Heart left ventricle (tissue), 16 donors: ENCODE measurements around the gene ARHGAP15. TPM values are rescaled to one million over a fixed set of nuclear protein-coding genes. Genes with fewer than 3 reads are reported as not detected.

ENCODE experiments used
- ATAC-seq, 4 donors: fragments of 200-7000 bp; cut with Tn5 transposase; one replicate each; pipeline ENCODE4 v1.9.1; 2020 to 2022; ENCODE audit warnings: moderate library complexity in 4 of 4, mild to moderate bottlenecking in 3 of 4, moderate number of reproducible peaks in 1 of 4
- DNase-seq, 5 donors: peaks; one replicate each; pipeline ENCODE4 v3.0.0-alpha.2; 2020
- H3K27ac ChIP-seq, 12 donors: fragments of 200-600 bp; sonication (generic) in 4 of 12; one replicate each; pipeline versions ENCODE4 v1.5.0 to v1.8.0; 2016 to 2022; ENCODE audit warnings: mild to moderate bottlenecking in 2 of 12
- H3K27me3 ChIP-seq, 9 donors: fragments of 200-600 bp; sonication (generic) in 2 of 9; one replicate each; pipeline versions ENCODE4 v1.5.1 to v1.8.0; 2016 to 2022; ENCODE audit warnings: mild to moderate bottlenecking in 3 of 9
- H3K36me3 ChIP-seq, 9 donors: fragments of 200-600 bp; sonication (generic) in 2 of 9; one replicate each; pipeline versions ENCODE4 v1.5.0 to v1.8.0; 2018 to 2022; ENCODE audit warnings: mild to moderate bottlenecking in 2 of 9
- H3K4me1 ChIP-seq, 12 donors: fragments of 200-600 bp; sonication (generic) in 4 of 12; one replicate each; pipeline versions ENCODE4 v1.5.0 to v1.8.0; 2016 to 2022; ENCODE audit warnings: mild to moderate bottlenecking in 3 of 12
- H3K4me3 ChIP-seq, 12 donors: fragments of 200-600 bp; sonication (generic) in 4 of 12; one replicate each; pipeline versions ENCODE4 v1.5.0 to v1.8.0; 2017 to 2022; ENCODE audit warnings: mild to moderate bottlenecking in 9 of 12, moderate library complexity in 4 of 12
- H3K9me3 ChIP-seq, 12 donors: fragments of 200-600 bp; sonication (generic) in 4 of 12; one replicate each; pipeline versions ENCODE4 v1.5.0 to v1.8.0; 2016 to 2022; ENCODE audit warnings: mild to moderate bottlenecking in 1 of 12
- POLR2A ChIP-seq, 2 donors: fragments of 450-650 bp; IDR thresholded peaks; one replicate each; pipeline ENCODE4 v1.6.1; 2017; ENCODE audit warnings: antibody characterized with exemption in 2 of 2, mild to moderate bottlenecking in 2 of 2, moderate library complexity in 2 of 2
- WGBS, 4 donors: extraction: QIAGEN DNeasy Blood & Tissue Kit in 2 of 4; methylation state at CpG; one replicate each; pipeline versions ENCODE4 v1.1.5 to v1.1.7; 2013 to 2018; 5-methylcytosine and 5-hydroxymethylcytosine counted together
- intact Hi-C, 10 donors: fragments of 100-400 bp; cut with DNase I; formaldehyde crosslinking; loops; one replicate each; pipeline versions ENCODE4 v1.11.1 to v1.14.2; 2022
- polyA plus RNA-seq, 2 donors: library from polyadenylated mRNA; stranded (reverse); fragments of 200-250 nt; gene quantifications; one replicate each; pipeline ENCODE4 v1.2.3, GENCODE V29; 2013
- total RNA-seq, 9 donors: library from RNA; depleted of rRNA in 2 of 9; stranded (reverse); fragments of >200 nt in 2 of 9; fragmentation: NEBNext Ultra II Directional in 3 of 9; extraction: Animal tissue kit (Norgen Biotek cat#: 25700) in 3 of 9; gene quantifications; one replicate each; pipeline versions ENCODE4 v1.1.0 to v1.2.4, GENCODE V29; 2016 to 2023
- TF ChIP-seq, protein P1 (sequence below), 12 donors: fragments of 200-600 bp; sonication (generic) in 4 of 12; IDR thresholded peaks; one replicate each; pipeline versions ENCODE4 v1.5.0 to v1.8.0; 2018 to 2022; ENCODE audit warnings: antibody characterized with exemption in 12 of 12, mild to moderate bottlenecking in 5 of 12
- donor health status: ischemic (EF 13 %, LVEDD 7.1; RV severe dilation, severe dysfunction).
- donor health status: healthy with polysubstance abuse.
- donor health status: DM: no; HTN: yes; CAD: no.
- donor health status: DM: no; HTN: no; CAD: no.
- donor health status: ischemic (EF 25% LVEDD 6.9; RV normal size, moderate dysfunction).
- donor health status: ischemic (EF 25% LVEDD 5.7; RV mildly dilated, moderate dysfunction).
- donor health status: healthy.
- donor health status: DM: yes; HTN: yes; CAD: no.
- donor health status: ischemic (EF 35%, LVEDD 5.7; RV mildly dilated, moderate dysfunction).
- donor health status: nonischemic (EF 11% LVEDD 7.7; RV severe dilation, severe dysfunction).
- donor health status: DM: yes; HTN: yes; CAD: no.
- donor health status: PGD.
- donor health status: ischemic (EF 29% LVEDD 5.4; RV normal size, mild dysfunction).
- donor health status: nonischemic (EF 23%, LVEDD 6.1; RV moderate dilation, normal function).

ARHGAP15 gene
- total and polyA plus RNA-seq, 11 donors = 1.3 to 8.7 (median 3.3) TPM

DNA sequence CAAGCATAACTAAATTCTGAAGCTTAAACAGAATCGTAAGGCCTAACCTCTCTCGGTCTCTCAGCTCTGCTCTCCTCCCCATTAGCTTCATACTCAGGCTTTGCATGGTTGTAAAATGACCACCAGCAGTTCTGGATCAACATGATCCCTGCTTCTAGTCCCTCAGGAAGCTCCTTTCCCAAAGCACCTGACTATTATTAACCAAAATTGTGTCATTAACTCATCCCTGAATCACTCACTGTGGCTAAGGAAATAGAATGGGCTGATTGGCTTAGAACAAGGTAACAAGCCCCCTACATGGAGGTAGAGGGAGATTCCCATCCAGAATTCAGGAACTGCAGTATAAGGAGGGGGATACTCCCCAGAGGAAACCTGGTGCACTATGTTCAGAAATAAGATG, 448.3 kb downstream of the ARHGAP15 start:
- H3K27ac ChIP-seq = no peak overlapping the region
- intact Hi-C loops = no loop called here
- ATAC-seq (no peak), DNase-seq (no peak)
- H3K4me3 ChIP-seq = no peak overlapping the region
- TF ChIP-seq, protein P1, sequence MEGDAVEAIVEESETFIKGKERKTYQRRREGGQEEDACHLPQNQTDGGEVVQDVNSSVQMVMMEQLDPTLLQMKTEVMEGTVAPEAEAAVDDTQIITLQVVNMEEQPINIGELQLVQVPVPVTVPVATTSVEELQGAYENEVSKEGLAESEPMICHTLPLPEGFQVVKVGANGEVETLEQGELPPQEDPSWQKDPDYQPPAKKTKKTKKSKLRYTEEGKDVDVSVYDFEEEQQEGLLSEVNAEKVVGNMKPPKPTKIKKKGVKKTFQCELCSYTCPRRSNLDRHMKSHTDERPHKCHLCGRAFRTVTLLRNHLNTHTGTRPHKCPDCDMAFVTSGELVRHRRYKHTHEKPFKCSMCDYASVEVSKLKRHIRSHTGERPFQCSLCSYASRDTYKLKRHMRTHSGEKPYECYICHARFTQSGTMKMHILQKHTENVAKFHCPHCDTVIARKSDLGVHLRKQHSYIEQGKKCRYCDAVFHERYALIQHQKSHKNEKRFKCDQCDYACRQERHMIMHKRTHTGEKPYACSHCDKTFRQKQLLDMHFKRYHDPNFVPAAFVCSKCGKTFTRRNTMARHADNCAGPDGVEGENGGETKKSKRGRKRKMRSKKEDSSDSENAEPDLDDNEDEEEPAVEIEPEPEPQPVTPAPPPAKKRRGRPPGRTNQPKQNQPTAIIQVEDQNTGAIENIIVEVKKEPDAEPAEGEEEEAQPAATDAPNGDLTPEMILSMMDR (IDR thresholded peaks at IDR 0.05) = no peak
- TF ChIP-seq POLR2A (IDR thresholded peaks at IDR 0.05) = no peak
- no peaks in the 10 kb centered on the region for H3K9me3 ChIP-seq
- H3K27me3 ChIP-seq = no peaks in the 10 kb centered on the region
- H3K36me3 ChIP-seq = no peaks in the 10 kb centered on the region
- peaks cover 0 to 4% (median 0%) of the 10 kb centered on the region in 12 donors for H3K4me1 ChIP-seq
- WGBS, 4 donors = 86 to 93% (median 88%) methylated on average over 2 of the region's 2 CpGs

DNA sequence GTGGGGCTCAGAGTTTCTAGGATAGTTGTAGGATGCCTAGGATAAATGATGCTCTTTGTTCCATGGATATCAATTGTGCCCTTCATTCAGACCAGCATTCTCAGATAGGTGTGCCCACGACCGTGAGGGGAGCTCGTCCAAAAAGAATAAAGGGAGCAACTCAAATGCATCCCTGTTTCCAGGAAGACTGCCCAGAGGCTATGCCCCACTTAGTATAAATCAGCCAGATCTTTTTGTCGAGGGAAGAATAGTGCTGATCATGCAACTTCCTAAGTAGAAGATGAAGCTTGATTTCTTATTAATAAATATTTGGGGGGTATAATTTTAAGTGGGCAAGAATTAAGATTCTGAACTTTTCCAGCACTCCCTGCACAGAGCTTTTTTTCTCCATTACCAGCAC, 450.2 kb downstream of the ARHGAP15 start:
- no peaks in the 10 kb centered on the region for H3K9me3 ChIP-seq
- no peaks in the 10 kb centered on the region for H3K36me3 ChIP-seq
- H3K4me3 ChIP-seq = no peak overlapping the region
- intact Hi-C loops = no loop called here
- H3K4me1 ChIP-seq = peaks cover 0 to 8% (median 0%) of the 10 kb centered on the region in 12 donors
- no peak for ATAC-seq
- TF ChIP-seq, protein P1 (IDR thresholded peaks at IDR 0.05) = no peak
- TF ChIP-seq POLR2A (IDR thresholded peaks at IDR 0.05) = no peak
- WGBS, 4 donors = 81 to 92% (median 86%) methylated on average over 4 of the region's 4 CpGs
- DNase-seq = no peak
- no peaks in the 10 kb centered on the region for H3K27me3 ChIP-seq
- no peak overlapping the region for H3K27ac ChIP-seq

DNA sequence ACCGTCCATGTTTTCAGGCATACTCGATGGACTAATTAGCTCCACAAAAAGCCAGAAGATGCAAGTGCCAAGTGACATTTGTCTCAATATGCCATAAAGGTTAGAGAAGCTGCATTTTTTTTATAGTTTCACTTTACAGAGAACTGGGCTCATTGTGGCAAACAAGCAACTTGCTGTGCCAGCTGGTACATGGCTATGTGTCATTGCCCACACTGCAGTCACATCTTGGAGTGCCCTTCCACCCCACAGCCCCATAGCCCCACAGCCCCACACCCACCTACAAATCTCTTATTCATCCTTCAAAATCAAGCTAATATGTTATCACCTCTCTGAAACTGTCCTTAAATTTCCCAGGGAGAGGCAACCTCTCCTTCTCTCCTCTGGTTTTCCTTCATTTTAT, 451.9 kb downstream of the ARHGAP15 start:
- H3K9me3 ChIP-seq = peaks cover 0 to 8% (median 0%) of the 10 kb centered on the region in 12 donors
- no peak for DNase-seq
- no peaks in the 10 kb centered on the region for H3K36me3 ChIP-seq
- H3K4me3 ChIP-seq = no peak overlapping the region
- peak overlapping the region in 1 of 12 donors; percentile 12 for H3K27ac ChIP-seq
- ATAC-seq = no peak
- H3K4me1 ChIP-seq = peaks cover 0 to 8% (median 0%) of the 10 kb centered on the region in 12 donors
- TF ChIP-seq POLR2A (IDR thresholded peaks at IDR 0.05) = no peak
- TF ChIP-seq, protein P1 (IDR thresholded peaks at IDR 0.05) = no peak
- H3K27me3 ChIP-seq = no peaks in the 10 kb centered on the region
- intact Hi-C loops = no loop called here
- WGBS, 4 donors = 86 to 91% (median 89%) methylated on average over 2 of the region's 2 CpGs

DNA sequence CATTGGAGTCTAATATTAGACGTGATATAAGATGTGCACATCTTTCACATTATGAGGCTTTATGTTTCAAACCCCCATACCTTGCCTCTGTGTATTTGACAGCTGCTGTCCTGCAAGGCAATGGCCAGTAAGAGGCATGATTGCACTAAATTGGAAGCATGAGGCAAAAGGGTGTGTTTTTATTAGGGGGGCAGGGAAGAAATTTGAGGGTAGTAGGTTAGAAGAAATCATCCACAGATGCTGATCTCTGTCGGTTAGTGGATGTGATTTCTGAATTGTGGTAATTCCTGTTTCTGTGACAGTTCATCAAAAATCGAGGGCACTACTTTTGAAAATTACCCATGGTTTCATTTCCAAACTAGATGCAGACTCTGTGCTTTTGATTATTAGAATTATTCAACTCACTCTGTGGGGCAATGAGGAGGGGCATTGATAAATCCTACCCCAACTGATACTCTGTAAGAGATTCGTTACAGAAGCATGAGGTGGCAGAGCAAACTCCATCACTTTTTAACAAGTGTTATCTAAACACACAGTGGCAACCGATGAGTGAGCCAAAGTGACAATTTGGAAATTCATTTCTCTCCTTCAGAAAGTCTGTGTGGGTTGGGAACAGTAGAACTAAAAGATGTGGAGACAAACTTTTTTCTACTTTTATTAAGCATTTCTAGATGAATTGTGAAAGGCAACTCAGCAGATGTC, 453.0 kb downstream of the ARHGAP15 start:
- no peak for DNase-seq
- ATAC-seq = no peak
- no peak overlapping the region for H3K4me3 ChIP-seq
- H3K27ac ChIP-seq = no peak overlapping the region
- WGBS, 4 donors = 32 to 47% (median 38%) methylated on average over 5 of the region's 5 CpGs
- intact Hi-C loops = no loop called here
- H3K4me1 ChIP-seq = peaks cover 0 to 8% (median 0%) of the 10 kb centered on the region in 12 donors
- H3K36me3 ChIP-seq = no peaks in the 10 kb centered on the region
- H3K9me3 ChIP-seq = peaks cover 0 to 16% (median 4%) of the 10 kb centered on the region in 12 donors
- TF ChIP-seq, protein P1 (IDR thresholded peaks at IDR 0.05) = peak in 5 of 12 donors; percentile 10 to 31 (median 26)
- no peak for TF ChIP-seq POLR2A (IDR thresholded peaks at IDR 0.05)
- H3K27me3 ChIP-seq = no peaks in the 10 kb centered on the region
